Thyroid gland (tissue), 4 donors: ENCODE data around the gene MTHFD1L.

ENCODE experiments used
- CTCF ChIP-seq, 6 experiments: fragments of 200-600 bp in 3 of 6; fragments of 450-650 bp in 3 of 6; sonication (generic) in 3 of 6; IDR thresholded peaks; one replicate each; pipeline ENCODE4 v1.5.1; 2016 to 2019; ENCODE audit warnings: antibody characterized with exemption in 6 of 6, mild to moderate bottlenecking in 2 of 6, inconsistent platforms in 1 of 6, moderate library complexity in 1 of 6
- POLR2A ChIP-seq, 2 donors: fragments of 450-650 bp; IDR thresholded peaks; one replicate each; pipeline ENCODE4 v1.6.1; 2017; ENCODE audit warnings: antibody characterized with exemption in 2 of 2, mild to moderate bottlenecking in 2 of 2, moderate library complexity in 1 of 2

GRCh38 chr6:150887978-150888563, 22.6 kb downstream of the MTHFD1L start:
- no peak for TF ChIP-seq CTCF (IDR thresholded peaks at IDR 0.05)
- no peak for TF ChIP-seq POLR2A (IDR thresholded peaks at IDR 0.05)
